ENCODE results near the gene TAMM41. TPM values are rescaled to one million over a fixed set of nuclear protein-coding genes. Genes with fewer than 3 reads are reported as not detected.
A peak's percentile ranks its signal among the peaks of the same experiment; 100 is the strongest.
"Not testable (repeated sequence)": the region's sequence is repeated elsewhere in the genome, so short reads cannot be mapped to it uniquely, and the experiment has no call there.

Gene TAMM41
- total and polyA plus RNA-seq, 5 donors from 2014 or later = 24.4 to 32.0 (median 25.7) TPM

DNA sequence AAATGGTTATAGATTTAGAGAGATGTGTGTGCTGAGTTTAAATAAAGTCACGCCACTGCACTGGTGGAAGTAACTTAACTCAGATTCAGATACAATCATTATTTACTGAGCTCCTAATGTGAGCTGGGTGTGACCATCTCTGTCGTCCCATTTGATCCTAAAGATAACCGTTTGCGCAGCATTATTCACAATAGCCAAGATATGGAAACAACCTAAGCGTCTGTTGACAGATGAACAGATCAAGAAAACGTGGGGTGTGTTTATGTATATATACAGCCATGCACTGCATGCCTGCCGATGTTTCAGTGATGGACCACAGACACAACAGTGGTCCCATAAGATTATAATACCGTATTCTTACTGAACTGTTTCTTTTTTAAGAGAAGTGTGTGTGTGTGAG lies 71.2 kb downstream of the TAMM41 start:
- H3K36me3 ChIP-seq (ENCODE audit: control insufficient read depth, insufficient read depth, low read length) = no peaks in the 10 kb centered on the region
- H3K4me1 ChIP-seq (ENCODE audit: control insufficient read depth, insufficient read depth, low read length, poor library complexity, severe bottlenecking) = peaks cover 6% of the 10 kb centered on the region
- H3K4me3 ChIP-seq (ENCODE audit: low read depth, low read length) = no peak overlapping the region
- no peaks in the 10 kb centered on the region for H3K9me3 ChIP-seq (ENCODE audit: control insufficient read depth in 2 of 2, low read length in 2 of 2)
- no peak overlapping the region for H3K27ac Mint-ChIP-seq
- H3K4me1 Mint-ChIP-seq = peaks cover 2 to 16% (median 9%) of the 10 kb centered on the region in 4 donors
- no peaks in the 10 kb centered on the region for H3K27me3 Mint-ChIP-seq
- H3K9me3 Mint-ChIP-seq = peaks cover 0 to 2% (median 0%) of the 10 kb centered on the region in 7 donors
- peaks cover 23% of the 10 kb centered on the region for H3K36me3 Mint-ChIP-seq
- no peaks in the 10 kb centered on the region for H3K27me3 ChIP-seq (ENCODE audit: control insufficient read depth, insufficient read depth, low read length)
- ATAC-seq (ENCODE audit: low read depth in 2 of 2) (no peak), DNase-seq (no peak)
- no peak overlapping the region for H3K4me3 Mint-ChIP-seq
- no peak overlapping the region for H3K27ac ChIP-seq (ENCODE audit: insufficient read depth, low read length, poor library complexity, severe bottlenecking)

DNA sequence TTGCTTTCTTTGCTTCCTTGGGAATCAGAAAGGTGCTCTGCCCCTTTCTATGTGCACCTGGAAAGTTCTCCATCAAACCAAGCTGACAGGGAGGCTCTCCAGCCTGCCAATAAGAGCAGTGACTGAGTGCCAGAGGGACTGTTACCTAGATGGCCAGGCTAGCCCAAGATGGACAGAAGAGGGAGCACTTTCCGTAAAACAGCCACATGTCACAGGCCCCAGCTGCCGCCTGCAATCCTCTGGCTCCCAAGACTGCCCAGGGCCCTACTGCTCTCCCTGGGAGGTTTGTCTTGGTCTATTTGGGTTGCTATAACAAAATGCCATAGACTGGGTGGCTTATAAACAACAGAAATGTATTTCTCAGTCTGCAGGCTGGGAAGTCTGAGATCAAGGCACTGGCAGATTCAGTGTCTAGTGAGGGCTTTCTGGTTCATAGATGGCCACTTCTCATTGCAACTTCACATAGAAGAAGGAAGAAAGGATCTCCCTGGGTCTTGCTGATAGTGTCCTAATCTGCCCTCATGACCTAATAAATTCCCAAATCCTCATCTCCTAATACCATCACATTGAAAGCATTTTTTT lies 72.3 kb downstream of the TAMM41 start:
- Mint-ChIP-seq H3K27me3 (no peaks in the 10 kb centered on the region), H3K27ac (no peak overlapping the region), H3K9me3 (no peaks in the 10 kb centered on the region), H3K4me3 (no peak overlapping the region), H3K4me1 (peaks cover 6 to 24% (median 16%) of the 10 kb centered on the region in 4 donors), H3K36me3 (peaks cover 15% of the 10 kb centered on the region)
- H3K9me3 ChIP-seq (ENCODE audit: control insufficient read depth in 2 of 2, low read length in 2 of 2) = no peaks in the 10 kb centered on the region
- no peaks in the 10 kb centered on the region for H3K36me3 ChIP-seq (ENCODE audit: control insufficient read depth, insufficient read depth, low read length)
- ATAC-seq (ENCODE audit: low read depth in 2 of 2) = no peak
- no peaks in the 10 kb centered on the region for H3K27me3 ChIP-seq (ENCODE audit: control insufficient read depth, insufficient read depth, low read length)
- no peak overlapping the region for H3K4me3 ChIP-seq (ENCODE audit: low read depth, low read length)
- peak in 1 of 3 donors; percentile 23 for DNase-seq
- peaks cover 17% of the 10 kb centered on the region for H3K4me1 ChIP-seq (ENCODE audit: control insufficient read depth, insufficient read depth, low read length, poor library complexity, severe bottlenecking)
- no peak overlapping the region for H3K27ac ChIP-seq (ENCODE audit: insufficient read depth, low read length, poor library complexity, severe bottlenecking)

DNA sequence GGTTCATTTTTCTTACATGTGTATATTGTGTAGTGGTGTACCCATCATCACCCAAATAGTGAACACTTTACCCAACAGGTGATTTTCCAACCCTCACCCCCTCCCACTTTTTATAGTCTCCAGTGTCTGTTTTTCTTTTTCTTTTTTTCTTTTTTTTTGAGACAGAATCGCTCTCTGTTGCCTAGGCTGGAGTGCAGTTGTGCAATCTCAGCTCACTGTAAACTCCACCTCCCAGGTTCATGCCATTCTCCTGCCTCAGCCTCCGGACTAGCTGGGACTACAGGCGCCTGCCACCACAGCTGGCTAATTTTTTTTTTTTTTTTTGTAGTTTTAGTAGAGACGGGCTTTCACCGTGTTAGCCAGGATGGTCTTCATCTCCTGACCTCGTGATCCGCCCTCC lies 74.8 kb downstream of the TAMM41 start:
- H3K4me1 Mint-ChIP-seq = peaks cover 6 to 25% (median 18%) of the 10 kb centered on the region in 4 donors
- not testable (repeated sequence) for H3K27ac ChIP-seq (ENCODE audit: insufficient read depth, low read length, poor library complexity, severe bottlenecking); ATAC-seq (ENCODE audit: low read depth in 2 of 2); H3K27me3 ChIP-seq (ENCODE audit: control insufficient read depth, insufficient read depth, low read length); H3K4me3 ChIP-seq (ENCODE audit: low read depth, low read length); H3K36me3 Mint-ChIP-seq; H3K9me3 ChIP-seq (ENCODE audit: control insufficient read depth in 2 of 2, low read length in 2 of 2); H3K4me3 Mint-ChIP-seq; H3K27me3 Mint-ChIP-seq; DNase-seq; H3K9me3 Mint-ChIP-seq; H3K36me3 ChIP-seq (ENCODE audit: control insufficient read depth, insufficient read depth, low read length)
- H3K27ac Mint-ChIP-seq = peak overlapping the region in 1 of 3 donors; percentile 60
- peaks cover 17% of the 10 kb centered on the region for H3K4me1 ChIP-seq (ENCODE audit: control insufficient read depth, insufficient read depth, low read length, poor library complexity, severe bottlenecking)

DNA sequence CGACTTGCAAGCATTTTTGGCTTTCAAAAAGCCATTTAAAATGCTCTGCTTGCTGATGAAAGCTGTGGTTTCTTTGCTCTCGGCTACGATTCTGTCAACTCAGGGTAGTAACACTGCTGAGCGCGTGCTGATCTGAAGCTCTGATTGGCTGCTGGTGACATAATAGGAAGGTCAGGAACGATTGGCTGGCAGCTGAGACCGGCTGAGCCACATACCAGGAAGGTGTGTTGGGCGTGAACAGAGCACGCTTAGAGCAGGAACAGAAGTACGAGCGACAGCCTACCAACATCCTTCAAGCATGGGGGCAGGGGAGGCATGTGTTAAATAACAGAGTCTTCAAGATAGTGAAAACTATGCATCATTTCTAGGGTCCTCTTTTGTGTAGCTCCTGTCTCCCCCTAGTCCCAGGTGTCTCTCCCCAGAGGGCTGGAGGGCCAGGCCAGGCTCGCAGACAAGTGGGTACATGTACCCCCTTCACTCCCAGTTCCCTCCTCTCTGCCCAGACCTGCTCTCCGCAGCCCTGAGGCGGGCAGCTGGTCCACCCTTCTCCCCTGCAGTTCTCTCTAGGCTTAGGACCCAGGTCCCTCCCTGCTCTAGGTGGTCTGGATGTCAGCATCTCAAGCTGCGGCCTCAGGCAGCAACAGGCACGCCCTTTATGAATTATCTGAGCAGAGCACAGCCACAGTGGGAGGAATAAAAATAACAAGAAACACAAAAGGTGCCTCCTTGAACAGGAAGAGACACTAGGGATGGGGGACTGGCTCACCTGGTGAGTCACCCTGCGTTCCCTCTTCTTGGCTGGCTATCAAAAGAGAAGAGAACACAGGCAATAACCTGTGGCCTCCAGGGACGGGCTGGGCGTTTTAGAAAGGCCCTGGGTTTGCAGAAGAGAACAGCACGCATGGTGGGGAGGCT lies 76.0 kb downstream of the TAMM41 start:
- no peaks in the 10 kb centered on the region for H3K9me3 ChIP-seq (ENCODE audit: control insufficient read depth in 2 of 2, low read length in 2 of 2)
- DNase-seq = peak; percentile 72 to 96 (median 88)
- peak; percentile 100 for ATAC-seq (ENCODE audit: low read depth in 2 of 2)
- Mint-ChIP-seq H3K27ac (peak overlapping the region; percentile 82 to 91 (median 90)), H3K9me3 (no peaks in the 10 kb centered on the region), H3K36me3 (no peaks in the 10 kb centered on the region), H3K4me3 (peak overlapping the region; percentile 11 to 77 (median 38)), H3K27me3 (no peaks in the 10 kb centered on the region), H3K4me1 (peaks cover 6 to 25% (median 18%) of the 10 kb centered on the region in 4 donors)
- peak overlapping the region; percentile 72 for H3K27ac ChIP-seq (ENCODE audit: insufficient read depth, low read length, poor library complexity, severe bottlenecking)
- no peaks in the 10 kb centered on the region for H3K36me3 ChIP-seq (ENCODE audit: control insufficient read depth, insufficient read depth, low read length)
- H3K27me3 ChIP-seq (ENCODE audit: control insufficient read depth, insufficient read depth, low read length) = no peaks in the 10 kb centered on the region
- H3K4me3 ChIP-seq (ENCODE audit: low read depth, low read length) = peak overlapping the region; percentile 57
- H3K4me1 ChIP-seq (ENCODE audit: control insufficient read depth, insufficient read depth, low read length, poor library complexity, severe bottlenecking) = peaks cover 17% of the 10 kb centered on the region

GRCh38 chr3:11769704-11770476 lies 76.8 kb downstream of the TAMM41 start:
- Mint-ChIP-seq H3K27ac (peak overlapping the region; percentile 82 to 91 (median 90)), H3K9me3 (no peaks in the 10 kb centered on the region), H3K27me3 (no peaks in the 10 kb centered on the region), H3K36me3 (no peaks in the 10 kb centered on the region), H3K4me1 (peaks cover 10 to 28% (median 20%) of the 10 kb centered on the region in 4 donors), H3K4me3 (peak overlapping the region in 3 of 4 donors; percentile 22 to 77 (median 53))
- ATAC-seq (ENCODE audit: low read depth in 2 of 2) (no peak), DNase-seq (no peak)
- Histone ChIP-seq H3K9me3 (ENCODE audit: control insufficient read depth in 2 of 2, low read length in 2 of 2) (no peaks in the 10 kb centered on the region), H3K27ac (ENCODE audit: insufficient read depth, low read length, poor library complexity, severe bottlenecking) (peak overlapping the region; percentile 72), H3K4me1 (ENCODE audit: control insufficient read depth, insufficient read depth, low read length, poor library complexity, severe bottlenecking) (peaks cover 17% of the 10 kb centered on the region), H3K27me3 (ENCODE audit: control insufficient read depth, insufficient read depth, low read length) (no peaks in the 10 kb centered on the region), H3K36me3 (ENCODE audit: control insufficient read depth, insufficient read depth, low read length) (no peaks in the 10 kb centered on the region), H3K4me3 (ENCODE audit: low read depth, low read length) (peak overlapping the region; percentile 57)

DNA sequence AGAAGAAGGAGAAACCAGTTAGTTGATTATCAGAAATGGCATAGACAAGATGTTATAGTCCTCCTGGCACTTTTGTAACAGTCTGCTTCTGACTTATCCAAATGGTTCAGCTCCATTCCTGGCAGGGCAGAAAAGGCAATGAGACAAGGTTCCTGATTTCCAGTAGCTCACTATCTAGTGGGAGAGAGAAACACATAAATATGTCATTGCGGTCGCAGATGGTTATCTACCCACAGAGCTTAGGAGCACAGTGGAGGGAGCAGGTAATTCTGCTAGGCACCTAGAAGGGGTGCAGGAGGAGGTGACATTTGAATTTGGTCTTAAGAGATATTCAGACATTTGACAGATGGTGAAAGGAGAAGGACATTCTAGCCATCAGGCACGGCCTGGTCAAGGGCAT lies 78.1 kb downstream of the TAMM41 start:
- H3K27me3 ChIP-seq (ENCODE audit: control insufficient read depth, insufficient read depth, low read length) = no peaks in the 10 kb centered on the region
- peaks cover 17% of the 10 kb centered on the region for H3K4me1 ChIP-seq (ENCODE audit: control insufficient read depth, insufficient read depth, low read length, poor library complexity, severe bottlenecking)
- peaks cover 5% of the 10 kb centered on the region for H3K27me3 Mint-ChIP-seq
- peak overlapping the region in 1 of 3 donors; percentile 78 for H3K27ac Mint-ChIP-seq
- DNase-seq (no peak), ATAC-seq (ENCODE audit: low read depth in 2 of 2) (no peak)
- H3K36me3 ChIP-seq (ENCODE audit: control insufficient read depth, insufficient read depth, low read length) = no peaks in the 10 kb centered on the region
- no peaks in the 10 kb centered on the region for H3K9me3 Mint-ChIP-seq
- no peak overlapping the region for H3K4me3 ChIP-seq (ENCODE audit: low read depth, low read length)
- no peaks in the 10 kb centered on the region for H3K9me3 ChIP-seq (ENCODE audit: control insufficient read depth in 2 of 2, low read length in 2 of 2)
- no peak overlapping the region for H3K27ac ChIP-seq (ENCODE audit: insufficient read depth, low read length, poor library complexity, severe bottlenecking)
- H3K36me3 Mint-ChIP-seq = no peaks in the 10 kb centered on the region
- peaks cover 10 to 29% (median 20%) of the 10 kb centered on the region in 4 donors for H3K4me1 Mint-ChIP-seq
- H3K4me3 Mint-ChIP-seq = no peak overlapping the region

DNA sequence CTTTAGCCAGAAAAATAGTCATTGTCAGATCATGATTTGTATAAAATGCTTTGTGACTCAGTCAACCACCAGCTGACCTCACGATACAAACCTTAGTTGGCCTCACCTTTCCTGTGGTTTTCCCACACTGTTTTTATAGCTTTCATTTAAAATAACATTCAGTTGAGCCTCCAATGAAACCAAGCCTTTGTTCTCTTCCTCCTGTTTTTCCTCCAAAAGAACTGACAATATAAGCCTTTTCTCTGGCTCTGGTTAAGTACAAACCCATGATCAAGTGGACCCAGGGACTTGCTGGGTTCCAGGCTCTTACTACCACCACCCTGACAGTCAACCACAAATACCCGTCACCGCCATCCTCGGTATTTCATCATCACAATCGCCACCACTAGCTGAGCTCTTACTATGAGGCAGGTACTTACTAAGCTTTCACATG lies 81.7 kb downstream of the TAMM41 start:
- Histone ChIP-seq H3K27ac (ENCODE audit: insufficient read depth, low read length, poor library complexity, severe bottlenecking) (no peak overlapping the region), H3K4me1 (ENCODE audit: control insufficient read depth, insufficient read depth, low read length, poor library complexity, severe bottlenecking) (peaks cover 5% of the 10 kb centered on the region), H3K4me3 (ENCODE audit: low read depth, low read length) (no peak overlapping the region), H3K36me3 (ENCODE audit: control insufficient read depth, insufficient read depth, low read length) (no peaks in the 10 kb centered on the region), H3K27me3 (ENCODE audit: control insufficient read depth, insufficient read depth, low read length) (no peaks in the 10 kb centered on the region), H3K9me3 (ENCODE audit: control insufficient read depth in 2 of 2, low read length in 2 of 2) (no peaks in the 10 kb centered on the region)
- no peaks in the 10 kb centered on the region for H3K36me3 Mint-ChIP-seq
- H3K27me3 Mint-ChIP-seq = peaks cover 5% of the 10 kb centered on the region
- no peak overlapping the region for H3K4me3 Mint-ChIP-seq
- H3K9me3 Mint-ChIP-seq = peaks cover 0 to 1% (median 0%) of the 10 kb centered on the region in 7 donors
- peak overlapping the region in 2 of 3 donors; percentile 1 for H3K27ac Mint-ChIP-seq
- ATAC-seq (ENCODE audit: low read depth in 2 of 2) (no peak), DNase-seq (peak in 1 of 3 donors; percentile 22)
- peaks cover 5 to 10% (median 6%) of the 10 kb centered on the region in 4 donors for H3K4me1 Mint-ChIP-seq

All from CD4-positive, CD25-positive, alpha-beta regulatory T cell (primary cell).